IMR-90 (cell line): ENCODE measurements around the gene IL3RA.

Source experiments
- CEBPB ChIP-seq: IDR thresholded peaks from 2 replicates; pipeline ENCODE4 v1.6.1; 2012; ENCODE audit warnings: low read depth, low read length, improper control_type of control experiment
- FOS ChIP-seq: fragments of 150-350 bp; IDR thresholded peaks from 2 replicates; pipeline ENCODE4 v1.6.1; 2016; ENCODE audit warnings: low read depth, low read length
- MAFK ChIP-seq: IDR thresholded peaks from 2 replicates; pipeline ENCODE4 v1.6.1; 2012; ENCODE audit warnings: low read depth, low read length, improper control_type of control experiment
- MXI1 ChIP-seq: IDR thresholded peaks from 2 replicates; pipeline ENCODE4 v1.6.1; 2012; ENCODE audit warnings: low read depth, mild to moderate bottlenecking, low read length, moderate library complexity, borderline replicate concordance
- POLR2A ChIP-seq: IDR thresholded peaks from 2 replicates; pipeline ENCODE4 v1.6.1; 2012; ENCODE audit warnings: mild to moderate bottlenecking, low read depth, low read length
- RAD21 ChIP-seq: IDR thresholded peaks from 2 replicates; pipeline ENCODE4 v1.6.1; 2012; ENCODE audit warnings: low read length, improper control_type of control experiment
- TF ChIP-seq, protein P1 (sequence below): conservative IDR thresholded peaks from 2 replicates; pipeline ENCODE4 v1.5.1; 2012; ENCODE audit warnings: mild to moderate bottlenecking, low read depth, low read length, improper control_type of control experiment

DNA sequence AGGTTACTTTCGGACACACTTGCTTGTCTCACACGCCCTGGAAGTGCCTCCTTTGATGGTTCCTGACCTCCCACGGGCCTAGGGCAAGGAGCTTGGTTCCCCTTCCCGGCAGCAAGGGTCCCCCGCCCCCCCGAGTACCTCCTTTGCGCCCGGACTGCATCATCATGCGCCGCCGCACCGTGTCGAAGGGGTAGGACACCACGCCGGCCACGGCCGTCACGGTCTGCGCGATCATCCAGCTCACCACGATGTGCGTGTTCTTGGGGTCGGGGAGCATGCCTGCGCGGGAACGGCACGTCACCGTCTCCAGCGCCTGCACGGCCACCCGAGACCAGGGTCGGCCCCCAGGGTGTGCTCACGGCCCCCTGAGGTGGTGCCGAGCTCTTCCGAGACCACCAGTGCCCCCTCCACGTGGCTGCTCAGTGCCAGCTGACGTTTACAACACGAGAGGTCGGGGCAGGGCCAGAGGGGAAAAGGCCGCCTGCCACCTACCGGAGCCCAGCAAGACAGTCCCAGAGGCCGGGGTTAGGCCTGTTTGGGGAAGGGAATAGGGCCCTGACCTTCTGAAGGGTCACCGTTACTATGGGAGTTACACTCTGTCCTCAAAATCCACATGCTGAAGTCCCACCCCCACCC, 50.7 kb downstream of the IL3RA start:
- TF ChIP-seq, protein P1, sequence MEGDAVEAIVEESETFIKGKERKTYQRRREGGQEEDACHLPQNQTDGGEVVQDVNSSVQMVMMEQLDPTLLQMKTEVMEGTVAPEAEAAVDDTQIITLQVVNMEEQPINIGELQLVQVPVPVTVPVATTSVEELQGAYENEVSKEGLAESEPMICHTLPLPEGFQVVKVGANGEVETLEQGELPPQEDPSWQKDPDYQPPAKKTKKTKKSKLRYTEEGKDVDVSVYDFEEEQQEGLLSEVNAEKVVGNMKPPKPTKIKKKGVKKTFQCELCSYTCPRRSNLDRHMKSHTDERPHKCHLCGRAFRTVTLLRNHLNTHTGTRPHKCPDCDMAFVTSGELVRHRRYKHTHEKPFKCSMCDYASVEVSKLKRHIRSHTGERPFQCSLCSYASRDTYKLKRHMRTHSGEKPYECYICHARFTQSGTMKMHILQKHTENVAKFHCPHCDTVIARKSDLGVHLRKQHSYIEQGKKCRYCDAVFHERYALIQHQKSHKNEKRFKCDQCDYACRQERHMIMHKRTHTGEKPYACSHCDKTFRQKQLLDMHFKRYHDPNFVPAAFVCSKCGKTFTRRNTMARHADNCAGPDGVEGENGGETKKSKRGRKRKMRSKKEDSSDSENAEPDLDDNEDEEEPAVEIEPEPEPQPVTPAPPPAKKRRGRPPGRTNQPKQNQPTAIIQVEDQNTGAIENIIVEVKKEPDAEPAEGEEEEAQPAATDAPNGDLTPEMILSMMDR: no peak
- TF ChIP-seq FOS (no peak), POLR2A (no peak), MXI1 (no peak), CEBPB (no peak), RAD21 (no peak), MAFK (no peak)
